GM10266 (cell line): ENCODE data around the gene FREY1.

Experiments
- DNase-seq: peaks from one replicate; pipeline ENCODE4 v3.0.0; 2012; ENCODE audit errors: extremely low spot score
- CTCF ChIP-seq: IDR thresholded peaks from 2 replicates; pipeline ENCODE4 v1.5.1; 2012; ENCODE audit warnings: mild to moderate bottlenecking, low read depth; ENCODE audit not compliant: control insufficient read depth, insufficient read depth; ENCODE audit errors: missing control alignments

The FREY1 gene

GRCh38 chr11:45896422-45896984 is 10.6 kb downstream of the FREY1 start:
- TF ChIP-seq CTCF: no peak
- DNase-seq: no peak

GRCh38 chr11:45895553-45896259 is 11.4 kb downstream of the FREY1 start:
- no peak for DNase-seq
- no peak for TF ChIP-seq CTCF

GRCh38 chr11:45894555-45895247 is 12.4 kb downstream of the FREY1 start:
- no peak for DNase-seq
- no peak for TF ChIP-seq CTCF

DNA sequence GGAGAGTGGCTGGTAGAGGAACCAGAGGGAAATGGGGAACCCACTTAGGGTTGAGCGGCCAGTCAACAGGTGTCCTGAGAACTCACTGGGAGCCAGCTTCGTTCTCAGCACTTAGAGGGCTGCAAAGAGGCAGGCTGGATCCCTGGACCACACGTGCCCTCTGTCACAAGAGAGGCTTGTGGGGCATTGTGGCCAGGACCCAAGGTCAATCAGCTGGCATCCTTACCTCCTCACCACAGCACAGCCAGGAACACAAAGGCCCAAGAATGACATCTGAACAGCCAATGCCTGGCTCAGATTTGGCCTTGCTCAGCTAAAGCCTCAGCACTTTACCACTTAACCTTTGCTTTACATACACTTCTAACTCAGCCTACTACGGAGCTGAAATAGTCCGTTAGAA is 14.2 kb downstream of the FREY1 start:
- no peak for DNase-seq
- no peak for TF ChIP-seq CTCF

DNA sequence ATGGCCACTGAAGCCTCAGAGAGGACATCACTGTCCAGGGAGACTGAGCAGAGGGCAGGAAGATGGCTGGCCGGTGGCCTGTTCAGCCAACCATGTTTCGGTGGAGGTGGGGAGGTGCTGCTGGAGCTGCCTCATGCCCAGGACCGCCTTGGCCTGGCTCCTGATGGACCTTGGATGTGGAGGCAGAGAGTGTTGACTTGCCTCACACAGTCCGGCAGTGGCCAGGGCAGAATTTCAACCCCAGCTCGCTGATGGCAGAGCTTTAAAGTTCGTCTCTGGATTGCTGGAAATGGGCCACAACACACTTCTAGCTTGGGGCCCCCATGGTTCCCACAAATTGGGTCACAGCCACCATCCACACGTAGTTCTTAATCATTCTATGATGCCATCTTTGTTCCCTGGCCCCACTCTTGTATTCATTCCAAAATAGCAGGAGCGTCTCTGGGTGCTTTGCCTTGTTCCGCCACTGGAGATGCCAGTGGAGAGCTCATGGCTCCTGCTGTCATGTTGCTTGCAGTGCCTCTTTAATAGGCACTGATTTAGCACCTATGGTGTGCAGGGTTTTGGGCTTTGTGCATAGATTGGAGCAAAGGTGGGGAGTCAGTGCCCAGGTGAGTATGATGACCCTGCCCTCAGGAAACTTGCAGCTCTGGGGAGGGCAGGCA is 16.1 kb downstream of the FREY1 start:
- no peak for TF ChIP-seq CTCF
- no peak for DNase-seq

DNA sequence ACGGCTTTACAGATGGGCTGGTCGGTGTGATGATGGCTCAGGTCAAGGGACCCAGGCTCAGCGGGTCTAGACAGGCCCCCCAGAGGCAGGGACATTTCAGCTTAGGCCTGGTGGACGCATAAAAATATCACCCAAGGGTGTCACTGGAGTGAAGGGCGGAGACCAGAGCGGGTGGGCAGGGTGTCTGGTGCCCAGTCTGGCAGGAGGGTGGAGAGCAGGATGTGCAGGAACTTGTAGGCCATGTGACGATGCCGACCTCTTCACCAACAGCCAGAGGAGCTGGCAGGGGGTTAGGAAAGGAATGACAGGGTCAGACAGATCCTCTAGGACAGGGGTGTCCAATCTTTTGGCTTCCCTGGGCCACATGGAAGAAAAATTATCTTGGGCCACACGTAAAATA is 17.1 kb downstream of the FREY1 start:
- no peak for DNase-seq
- no peak for TF ChIP-seq CTCF
